Chondrocyte (in vitro differentiated cells): ENCODE measurements around the gene TRAK1. TPM values are rescaled to one million over a fixed set of nuclear protein-coding genes. Genes with fewer than 3 reads are reported as not detected.

Experiments
- DNase-seq: peaks from one replicate; pipeline ENCODE4 v3.0.0; 2021; ENCODE audit warnings: mixed read lengths, low spot score
- H3K27ac Mint-ChIP-seq: one replicate; pipeline ENCODE4 v1.8.0; 2021; ENCODE audit warnings: mild to moderate bottlenecking, moderate library complexity, mixed read lengths; ENCODE audit not compliant: unreplicated experiment
- H3K27me3 Mint-ChIP-seq: 2 replicates; pipeline ENCODE4 v1.8.0; 2021; ENCODE audit warnings: low read depth, mixed read lengths
- H3K36me3 Mint-ChIP-seq: 2 replicates; pipeline ENCODE4 v1.8.0; 2021; ENCODE audit warnings: low read depth, mixed read lengths
- H3K4me1 Mint-ChIP-seq: 2 replicates; pipeline ENCODE4 v1.8.0; 2021; ENCODE audit warnings: low read depth, mild to moderate bottlenecking, mixed read lengths
- H3K4me3 Mint-ChIP-seq: one replicate; pipeline ENCODE4 v1.8.0; 2021; ENCODE audit warnings: mild to moderate bottlenecking, moderate library complexity, mixed read lengths; ENCODE audit not compliant: unreplicated experiment
- H3K9me3 Mint-ChIP-seq: 2 replicates; pipeline ENCODE4 v1.8.0; 2021; ENCODE audit warnings: low read depth, mixed read lengths
- CTCF ChIP-seq: fragments of 200-600 bp; sonication (generic); IDR thresholded peaks from 2 replicates; pipeline ENCODE4 v1.5.0; 2021; ENCODE audit warnings: antibody characterized with exemption, mild to moderate bottlenecking, moderate library complexity
- total RNA-seq: library from RNA; stranded (reverse); gene quantifications from 3 replicates; pipeline ENCODE4 v1.2.1, GENCODE V29; 2021

Gene TRAK1
- total RNA-seq, 1 donor from 2014 or later, result 53.7 TPM

GRCh38 chr3:42122261-42123011 lies 31.3 kb downstream of the TRAK1 start:
- Mint-ChIP-seq H3K9me3 (no peaks in the 10 kb centered on the region), H3K27ac (peak overlapping the region; percentile 19), H3K4me3 (no peak overlapping the region), H3K27me3 (no peaks in the 10 kb centered on the region), H3K36me3 (peaks cover 7% of the 10 kb centered on the region), H3K4me1 (peaks cover 50% of the 10 kb centered on the region)
- TF ChIP-seq CTCF, result no peak
- no peak for DNase-seq

GRCh38 chr3:42123012-42123581 lies 31.9 kb downstream of the TRAK1 start:
- no peak for DNase-seq

GRCh38 chr3:42123824-42124658 lies 32.9 kb downstream of the TRAK1 start:
- Mint-ChIP-seq H3K9me3 (no peaks in the 10 kb centered on the region), H3K27ac (no peak overlapping the region), H3K4me1 (peaks cover 35% of the 10 kb centered on the region), H3K4me3 (no peak overlapping the region), H3K27me3 (no peaks in the 10 kb centered on the region), H3K36me3 (peaks cover 9% of the 10 kb centered on the region)
- no peak for DNase-seq
- TF ChIP-seq CTCF, result no peak

More at GRCh38 chr3:42123012-42123581, 31.9 kb downstream of the TRAK1 start:
- H3K27me3 Mint-ChIP-seq, result no peaks in the 10 kb centered on the region
- H3K4me1 Mint-ChIP-seq, result peaks cover 44% of the 10 kb centered on the region
- H3K9me3 Mint-ChIP-seq, result no peaks in the 10 kb centered on the region
- no peak overlapping the region for H3K4me3 Mint-ChIP-seq
- peaks cover 7% of the 10 kb centered on the region for H3K36me3 Mint-ChIP-seq
- no peak overlapping the region for H3K27ac Mint-ChIP-seq
- no peak for TF ChIP-seq CTCF

- peaks cover 10% of the 10 kb centered on the region for H3K36me3 Mint-ChIP-seq
- H3K4me3 Mint-ChIP-seq, result no peak overlapping the region
Measured at GRCh38 chr3:42127226-42127625, 36.1 kb downstream of the TRAK1 start.

More at GRCh38 chr3:42127226-42127625, 36.1 kb downstream of the TRAK1 start:
- H3K27ac Mint-ChIP-seq, result no peak overlapping the region
- no peak for TF ChIP-seq CTCF
- DNase-seq, result no peak
- no peaks in the 10 kb centered on the region for H3K27me3 Mint-ChIP-seq
- no peaks in the 10 kb centered on the region for H3K9me3 Mint-ChIP-seq
- peaks cover 15% of the 10 kb centered on the region for H3K4me1 Mint-ChIP-seq
